ENCODE results near the gene SH3RF3.
A peak's percentile ranks its signal among the peaks of the same experiment; 100 is the strongest.

Gene SH3RF3

GRCh38 chr2:109139865-109140396 is 10.9 kb downstream of the SH3RF3 start:
- no peak for DNase-seq

DNA sequence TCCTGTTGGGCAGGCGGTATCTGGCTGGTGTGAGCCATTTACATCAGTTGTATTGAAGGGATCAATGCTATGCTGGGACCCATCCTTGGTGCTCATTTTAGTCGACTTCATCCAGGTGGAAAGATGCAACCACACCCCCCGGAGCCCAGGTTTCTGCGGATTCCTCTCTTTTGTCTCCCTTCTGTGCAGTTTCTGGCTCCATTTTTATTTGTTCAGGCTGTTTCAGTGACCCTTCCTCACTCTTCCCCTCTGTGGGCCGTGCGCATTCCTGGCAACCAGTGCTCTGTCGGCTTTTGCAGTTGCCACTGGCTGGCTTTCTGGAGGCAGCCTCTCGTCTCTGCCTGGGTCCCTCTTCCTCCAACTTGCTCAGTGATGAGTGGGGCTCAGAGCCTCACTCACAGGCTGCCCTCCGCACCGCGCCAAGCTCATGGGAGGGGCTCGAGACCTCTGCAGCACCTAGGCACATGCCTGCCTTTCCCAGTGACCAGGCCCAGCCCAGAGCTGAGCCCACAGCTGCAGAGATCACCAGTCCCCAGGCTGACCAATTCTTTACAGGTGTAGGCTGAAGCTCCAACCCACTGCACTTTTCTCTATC is 12.1 kb downstream of the SH3RF3 start:
- no peak for DNase-seq

- no peak for DNase-seq
Observed at GRCh38 chr2:109141727-109142283, 12.8 kb downstream of the SH3RF3 start.

GRCh38 chr2:109142416-109143210 is 13.6 kb downstream of the SH3RF3 start:
- DNase-seq = no peak

- no peak for DNase-seq
Observed at GRCh38 chr2:109143214-109144187, 14.5 kb downstream of the SH3RF3 start.

GRCh38 chr2:109144271-109144670 is 15.3 kb downstream of the SH3RF3 start:
- DNase-seq = no peak

GRCh38 chr2:109144721-109145120 is 15.7 kb downstream of the SH3RF3 start:
- no peak for DNase-seq

GRCh38 chr2:109145286-109145685 is 16.3 kb downstream of the SH3RF3 start:
- DNase-seq = no peak

GRCh38 chr2:109147405-109147804 is 18.4 kb downstream of the SH3RF3 start:
- no peak for DNase-seq

DNA sequence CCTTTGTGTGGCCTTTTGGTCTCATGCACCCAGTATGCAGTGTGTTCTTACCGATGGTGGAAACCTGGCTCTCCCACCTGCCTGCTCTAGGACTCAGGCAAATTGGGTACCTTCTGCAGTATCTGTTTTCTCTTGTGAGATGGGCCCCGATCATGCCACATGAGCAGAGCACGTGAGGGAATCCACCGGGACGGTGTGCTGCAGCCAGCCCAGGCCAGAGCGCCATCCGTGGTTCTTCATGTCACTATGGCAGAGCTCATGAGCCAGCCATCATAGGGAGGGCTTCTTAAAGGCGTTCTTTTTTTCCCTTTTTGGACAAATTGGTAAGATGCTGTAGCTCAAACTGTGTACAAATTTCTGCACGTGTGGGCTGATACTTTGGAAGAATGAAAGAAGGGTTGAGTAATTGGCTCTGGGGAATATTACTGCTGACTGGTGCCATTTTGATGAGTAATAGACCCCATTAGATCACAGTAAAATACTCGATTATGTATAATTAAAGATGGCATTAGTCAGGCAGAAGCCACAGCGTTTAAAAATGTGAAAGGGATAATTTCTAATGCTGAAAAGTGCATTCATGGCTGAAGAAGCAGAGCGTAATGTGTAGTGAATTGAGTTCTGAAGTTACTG is 19.2 kb downstream of the SH3RF3 start:
- peak; percentile 64 for DNase-seq

DNA sequence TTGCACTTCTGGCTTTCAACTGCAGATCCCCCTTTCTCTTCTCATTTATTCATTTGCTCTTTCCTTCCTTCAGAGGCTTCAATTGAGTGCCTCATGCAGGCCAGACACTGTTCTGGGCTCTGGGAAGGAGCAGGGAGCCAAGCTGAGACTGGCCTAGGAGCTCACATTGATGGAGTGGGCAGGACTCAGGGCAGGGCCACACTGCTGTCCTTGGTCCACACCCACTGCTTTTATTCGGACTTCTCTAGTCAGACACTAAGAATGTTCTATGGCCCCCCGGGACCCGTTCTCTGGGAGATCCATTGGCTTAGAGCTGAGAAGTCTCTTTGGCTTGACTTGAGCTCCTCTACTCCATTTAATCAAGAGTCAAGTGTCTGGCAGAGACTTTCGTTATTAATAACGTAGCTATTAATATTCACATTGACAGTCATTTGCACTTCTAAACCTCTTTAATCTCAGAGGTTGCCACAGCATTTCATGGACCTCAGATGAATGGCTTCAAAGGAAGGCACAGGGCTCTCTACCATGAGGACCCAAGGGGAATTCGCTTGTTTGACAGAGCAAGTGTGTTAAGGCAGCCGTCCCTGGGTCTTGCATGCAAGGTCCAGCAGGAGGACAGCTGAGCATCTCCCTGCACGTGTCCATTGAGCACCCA is 20.1 kb downstream of the SH3RF3 start:
- DNase-seq = peak; percentile 42

DNA sequence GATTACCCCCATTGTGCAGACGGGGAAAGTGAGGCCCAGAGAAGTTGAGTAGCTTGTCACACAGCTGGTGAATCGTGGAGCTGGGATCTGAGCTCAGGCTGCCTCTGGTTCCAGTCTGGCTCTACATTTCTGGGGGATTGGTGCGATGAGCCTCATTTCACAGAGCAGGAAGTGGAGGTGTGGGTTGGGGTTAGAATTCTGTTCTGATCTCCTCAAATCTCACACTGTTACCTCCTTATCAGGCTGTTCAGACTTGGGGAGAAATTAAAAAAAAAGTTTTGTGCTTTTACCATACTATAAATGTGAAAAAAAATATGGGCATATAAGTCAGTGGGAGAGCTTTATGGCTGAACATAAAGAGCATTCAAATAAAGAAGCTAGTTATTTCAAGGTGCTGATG is 21.6 kb downstream of the SH3RF3 start:
- no peak for DNase-seq

DNA sequence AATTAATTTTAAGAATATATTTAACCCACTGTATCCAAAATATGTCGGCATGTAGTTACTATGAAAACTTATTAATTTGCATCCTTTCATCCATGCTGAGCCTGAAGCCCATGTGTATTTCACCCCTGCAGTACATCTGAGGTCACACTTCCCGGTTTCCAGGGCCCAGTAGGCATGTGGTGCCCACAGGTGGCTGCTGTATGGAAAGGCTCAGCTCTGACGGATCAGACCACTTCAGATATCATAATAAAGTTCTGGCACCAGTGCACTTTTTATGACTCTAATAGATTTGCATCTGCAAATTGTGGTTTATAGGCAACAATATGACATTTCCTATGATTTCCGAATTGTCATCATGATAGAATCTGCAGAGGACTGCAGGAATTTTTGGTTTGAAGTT is 22.5 kb downstream of the SH3RF3 start:
- DNase-seq = no peak

DNA sequence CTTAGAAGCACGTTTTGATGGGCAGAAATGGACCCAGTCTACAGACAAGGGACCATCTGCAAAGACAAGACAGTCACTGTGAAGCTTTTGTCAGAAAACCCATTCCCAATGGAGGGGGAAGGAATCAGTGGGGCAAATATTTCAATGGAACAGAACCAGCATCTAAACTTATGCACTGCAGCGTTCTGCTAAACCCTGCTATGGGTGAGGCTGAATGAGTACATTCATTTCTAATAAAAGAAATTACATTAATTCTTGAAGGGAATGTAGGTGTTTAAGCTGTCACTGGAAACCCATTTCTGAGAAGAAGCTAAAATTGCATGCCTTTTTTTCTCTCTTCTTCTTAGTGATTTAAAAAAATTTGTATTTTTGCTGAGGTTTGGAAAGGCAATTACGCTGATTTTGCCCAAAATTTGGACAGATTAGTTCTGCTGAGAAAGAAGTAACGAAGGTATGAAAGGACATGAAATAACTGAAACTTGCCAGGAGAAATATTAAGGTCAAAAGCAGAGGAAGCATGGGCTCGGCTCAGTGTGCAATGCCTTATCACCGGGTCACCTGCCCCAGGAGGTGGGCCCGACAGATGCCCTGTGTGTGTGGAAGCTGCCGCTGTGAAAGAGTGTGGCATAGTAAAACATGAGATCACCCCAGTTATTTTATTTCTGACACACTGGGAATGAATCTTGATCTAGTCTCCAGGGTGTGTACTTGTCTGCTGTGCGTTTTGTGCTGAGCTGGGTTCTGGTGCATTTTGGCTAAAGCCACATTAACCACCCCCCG is 24.2 kb downstream of the SH3RF3 start:
- DNase-seq = no peak

DNA sequence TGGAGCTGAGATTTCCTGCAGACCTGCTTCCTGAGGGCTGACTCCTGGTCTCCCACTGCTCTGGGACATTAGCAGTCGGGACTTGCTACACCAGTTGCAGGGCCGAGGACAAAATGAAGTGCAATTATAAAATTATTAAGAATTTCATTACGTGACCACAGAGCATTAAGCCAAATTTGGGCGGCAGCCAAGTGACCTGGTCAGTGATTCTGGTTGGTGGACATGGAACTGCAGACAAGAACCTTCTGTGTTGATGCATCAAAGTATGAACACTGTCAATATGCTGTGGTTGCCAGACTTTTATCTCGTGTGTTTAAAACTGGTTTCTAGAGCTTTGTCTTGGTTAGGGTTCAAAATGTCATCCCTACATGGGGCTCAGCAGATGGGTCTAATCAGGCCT is 24.8 kb downstream of the SH3RF3 start:
- no peak for DNase-seq

- DNase-seq = no peak
Observed at GRCh38 chr2:109154226-109154625, 25.2 kb downstream of the SH3RF3 start.

GRCh38 chr2:109155553-109156451 is 26.8 kb downstream of the SH3RF3 start:
- peak; percentile 43 for DNase-seq

DNA sequence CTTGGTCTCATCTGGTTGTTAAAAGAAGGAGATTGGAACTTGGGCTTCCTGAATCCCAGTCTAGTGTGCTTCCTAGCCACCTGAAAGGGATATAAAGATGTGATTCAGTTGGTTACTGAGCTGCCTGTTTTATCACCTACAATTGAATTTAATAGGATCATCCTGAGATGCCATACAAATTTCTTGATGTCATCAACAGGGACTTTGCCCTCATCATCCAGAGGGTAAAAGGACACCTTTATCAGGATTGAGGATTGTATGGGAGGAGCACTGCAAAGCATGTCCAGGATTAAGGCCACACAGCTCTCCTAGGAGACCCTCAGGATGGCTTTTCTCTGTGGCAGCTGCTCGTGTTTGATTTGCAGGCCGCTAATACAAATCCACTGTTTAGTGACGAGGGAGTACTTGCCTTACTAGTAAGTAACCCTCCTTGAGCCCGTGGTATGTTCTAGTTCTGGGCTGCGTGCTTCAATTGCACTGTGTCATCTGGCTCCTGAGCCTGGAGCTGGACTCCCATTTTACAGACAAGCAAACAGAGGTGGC is 28.6 kb downstream of the SH3RF3 start:
- no peak for DNase-seq

DNA sequence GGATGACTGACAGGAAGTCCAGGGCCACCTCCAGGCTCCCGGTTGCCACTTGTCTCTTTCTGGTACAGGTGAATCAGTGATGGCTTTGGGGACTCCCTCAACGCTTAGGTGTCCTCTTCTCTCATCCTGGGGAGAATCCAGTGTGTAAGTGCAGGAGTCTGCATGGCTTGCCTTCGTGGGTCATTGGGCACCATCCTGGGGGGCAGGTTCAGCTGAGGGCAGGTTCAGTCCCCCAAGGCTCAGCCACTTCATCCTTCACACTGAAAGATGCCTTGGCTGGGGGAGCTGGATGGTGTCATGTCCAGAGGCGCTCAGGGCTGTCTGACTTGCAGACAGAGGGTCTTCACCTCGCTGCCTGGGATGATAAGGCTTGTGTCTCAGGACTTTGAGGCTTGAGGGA is 29.2 kb downstream of the SH3RF3 start:
- DNase-seq = no peak
